Stimulated activated CD4-positive, alpha-beta T cell treated with anti-CD3 and anti-CD28 coated beads, Interleukin-1b, Interleukin-23, amount 100 ng/mL, for 24 hours (primary cell): ENCODE results near the gene RAB31.

Experiments
- DNase-seq, 4 experiments: peaks; one replicate each; pipeline ENCODE4 v3.0.0-alpha.2; 2020; ENCODE audit warnings: low read depth in 4 of 4, low spot score in 1 of 4

RAB31 gene

DNA sequence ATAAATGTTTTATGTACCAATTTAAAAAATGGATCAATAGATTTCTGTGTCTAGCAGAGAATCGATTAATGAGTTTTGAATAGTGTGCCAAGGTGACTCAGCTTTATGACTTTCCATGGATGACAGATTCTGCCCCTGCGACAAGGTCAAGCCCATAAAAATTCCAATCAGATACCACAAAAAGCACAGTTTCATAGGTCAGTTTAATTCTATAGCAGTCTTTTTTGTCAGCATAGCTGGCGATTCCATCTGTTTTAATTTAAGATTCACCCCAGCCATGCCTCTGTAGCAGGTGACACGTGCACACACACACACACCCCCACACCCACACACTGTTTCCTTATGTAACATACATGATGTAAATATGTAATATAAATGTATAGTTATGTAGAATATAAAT lies 28.9 kb downstream of the RAB31 start:
- no peak for DNase-seq

GRCh38 chr18:9737472-9738121 lies 29.5 kb downstream of the RAB31 start:
- DNase-seq, result no peak

DNA sequence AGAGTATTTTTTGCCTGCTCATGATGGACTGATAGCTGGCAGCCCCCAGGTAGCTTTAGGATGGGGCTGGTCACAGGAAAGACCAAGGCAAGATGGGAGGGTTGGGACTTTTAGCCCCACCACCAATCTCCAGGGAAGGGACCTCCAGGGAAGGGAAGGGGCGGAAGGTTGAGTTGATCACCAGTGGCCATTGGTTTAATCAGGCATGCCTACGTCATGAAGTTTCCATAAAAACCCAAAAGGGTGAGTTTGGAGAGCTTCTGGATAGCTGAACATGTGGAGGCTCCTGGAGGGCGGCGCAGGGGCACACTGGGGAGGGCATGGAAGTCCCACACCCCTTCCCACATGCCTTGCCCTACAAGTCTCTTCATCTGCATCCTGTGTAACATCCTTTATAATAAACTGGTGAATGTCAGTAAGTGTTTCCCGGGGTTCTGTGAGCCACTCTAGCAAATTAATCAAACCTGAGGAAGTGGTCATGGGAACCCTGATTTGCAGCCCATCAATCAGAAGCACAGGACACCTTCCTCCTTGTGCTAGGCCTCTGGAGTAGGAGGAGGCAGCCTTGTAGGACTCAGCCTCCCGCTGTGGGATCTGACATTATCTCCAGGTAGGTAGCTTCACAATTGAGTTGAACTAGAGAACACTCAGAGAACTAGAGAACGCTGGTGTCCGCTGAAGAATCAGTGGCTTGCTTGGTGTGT lies 30.3 kb downstream of the RAB31 start:
- DNase-seq, result no peak

- no peak for DNase-seq
Measured at GRCh38 chr18:9739516-9739915, 31.4 kb downstream of the RAB31 start.

GRCh38 chr18:9740071-9740470 lies 32.0 kb downstream of the RAB31 start:
- no peak for DNase-seq

- DNase-seq, result no peak
Measured at GRCh38 chr18:9741406-9741792, 33.3 kb downstream of the RAB31 start.

- DNase-seq, result no peak
Measured at GRCh38 chr18:9741793-9742523, 33.9 kb downstream of the RAB31 start.

DNA sequence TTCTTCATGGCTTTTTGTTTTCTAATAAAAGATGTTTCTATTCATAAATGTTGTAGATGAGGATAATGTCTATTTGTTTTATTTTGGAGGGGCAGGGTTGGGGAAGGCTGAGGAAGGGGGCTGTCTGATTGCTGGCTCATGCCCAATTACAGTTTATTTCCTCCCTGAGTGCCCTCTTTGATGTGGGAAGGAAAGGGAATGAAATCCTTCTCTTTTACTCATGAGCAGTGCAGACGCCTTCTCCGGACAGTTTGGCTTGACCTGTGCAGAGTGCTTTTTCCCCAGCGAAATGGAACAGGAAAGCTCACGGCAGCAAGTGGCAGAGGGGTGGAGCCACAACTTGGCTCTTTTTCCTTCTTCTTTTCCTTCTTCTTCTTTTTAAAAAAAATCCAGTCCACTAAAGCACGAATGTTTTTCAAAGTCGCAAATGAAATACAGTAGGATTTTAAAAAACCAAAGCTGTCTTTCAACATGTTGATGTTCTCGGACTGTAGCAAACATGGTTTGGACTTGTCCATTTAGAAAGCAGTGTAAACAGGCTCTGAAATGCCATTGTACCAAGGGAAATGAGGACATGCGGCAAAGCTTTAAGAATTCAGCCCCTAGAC lies 34.5 kb downstream of the RAB31 start:
- no peak for DNase-seq

DNA sequence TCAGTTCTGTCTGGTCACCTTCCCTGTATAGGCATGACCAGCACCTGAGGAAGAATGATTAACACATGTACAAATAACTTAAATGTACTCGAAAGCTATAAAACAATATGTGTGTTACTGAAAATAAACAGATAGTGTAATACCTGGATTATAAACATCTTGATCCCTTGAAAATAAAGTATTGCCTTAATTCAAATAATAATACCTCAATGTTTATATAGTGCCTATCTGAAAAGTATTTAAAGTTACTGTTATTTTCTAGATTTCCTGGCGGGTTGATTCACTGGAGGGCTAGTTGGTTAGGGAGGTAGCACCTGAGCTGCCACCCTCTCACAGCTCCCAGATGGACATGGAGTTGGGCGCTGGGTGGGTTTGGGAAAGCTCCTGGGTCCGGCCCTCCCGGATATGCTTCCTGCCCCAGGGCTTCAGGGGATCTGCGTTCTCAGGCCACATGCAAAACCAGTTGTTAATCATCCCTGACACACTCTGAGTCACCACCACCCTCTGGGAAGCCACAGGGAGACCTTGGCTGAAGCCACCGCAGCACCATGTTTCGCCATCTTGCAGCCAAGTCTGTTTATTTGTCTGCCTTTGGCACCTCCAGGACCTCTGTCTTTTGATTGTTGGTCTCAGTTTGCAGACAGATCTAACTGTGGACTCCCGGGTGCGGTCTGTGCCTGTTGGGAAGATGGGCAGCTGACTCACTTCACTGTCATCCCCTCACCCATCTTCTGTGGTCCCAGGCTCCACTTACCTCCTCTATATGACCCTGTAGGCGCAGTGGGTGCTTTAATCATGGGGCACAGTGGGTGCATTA lies 35.3 kb downstream of the RAB31 start:
- no peak for DNase-seq

DNA sequence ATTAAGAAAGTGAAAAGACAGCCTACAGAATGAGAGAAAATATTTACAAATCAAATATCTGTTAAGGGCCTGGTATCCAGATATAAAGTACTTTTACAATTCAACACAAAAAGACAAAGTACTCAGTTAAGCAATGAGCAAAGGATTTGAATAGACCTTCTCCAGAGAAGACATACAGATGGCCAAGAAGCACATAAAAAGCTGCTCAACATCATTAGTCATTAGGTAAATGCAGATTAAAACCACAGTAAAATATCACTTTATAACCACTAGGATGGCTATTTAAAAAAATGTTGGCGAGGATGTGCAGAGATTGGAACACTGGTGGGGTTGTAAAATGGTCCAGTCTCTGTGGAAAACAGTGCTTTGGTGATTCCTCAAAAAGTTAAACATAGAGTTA lies 38.9 kb downstream of the RAB31 start:
- DNase-seq, result no peak

DNA sequence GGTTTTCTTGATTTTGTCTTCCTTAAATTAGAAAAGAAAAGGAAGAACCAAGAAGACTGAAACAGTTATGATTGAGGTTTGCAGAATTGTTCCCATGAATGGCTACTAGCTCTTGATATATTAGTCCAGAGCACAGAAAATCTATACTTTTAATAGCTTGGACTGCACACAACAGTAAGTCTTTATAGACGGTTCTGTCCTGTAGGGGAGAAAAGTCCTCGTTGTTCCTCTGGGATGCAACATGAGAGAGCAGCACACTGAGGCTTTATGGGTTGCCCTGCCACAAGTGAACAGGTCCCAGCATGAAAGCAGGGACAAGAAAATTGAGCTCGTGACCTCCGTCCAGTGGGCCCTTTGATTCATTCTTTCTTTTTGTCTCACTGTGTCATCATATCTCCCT lies 41.5 kb downstream of the RAB31 start:
- no peak for DNase-seq

GRCh38 chr18:9750112-9750511 lies 42.0 kb downstream of the RAB31 start:
- DNase-seq, result no peak

DNA sequence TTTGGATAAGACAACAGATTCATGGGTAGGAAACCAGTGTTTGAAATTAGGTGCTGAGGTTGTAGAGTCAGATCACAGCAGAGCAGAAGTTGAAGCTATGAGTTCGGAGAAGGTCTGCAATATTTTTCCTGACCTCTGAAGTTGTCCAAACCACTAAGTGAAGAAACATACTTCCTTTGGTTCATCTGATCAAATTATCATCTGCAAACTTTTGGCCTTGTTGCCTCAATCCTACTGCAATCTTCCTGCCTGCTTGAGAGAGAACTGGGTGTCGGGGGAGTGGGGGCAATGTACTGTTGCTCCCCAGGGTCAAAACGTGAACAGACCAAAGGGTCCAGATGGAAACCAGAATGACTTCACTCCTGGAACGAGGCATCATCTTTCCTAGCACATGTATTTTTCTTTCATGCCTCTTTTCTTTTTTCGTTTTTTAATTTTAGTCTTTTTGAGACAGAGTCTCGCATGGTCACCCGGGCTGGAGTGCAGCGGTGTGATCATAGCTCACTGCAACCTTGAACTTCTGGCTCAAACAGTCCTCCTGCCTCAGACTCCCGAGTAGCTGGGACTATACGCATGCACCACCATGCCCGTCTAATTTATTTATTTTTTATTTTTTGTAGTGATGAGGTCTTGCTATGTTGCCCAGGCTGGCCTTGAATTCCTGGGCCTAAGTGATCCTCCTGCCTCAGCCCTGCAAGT lies 42.7 kb downstream of the RAB31 start:
- no peak for DNase-seq

GRCh38 chr18:9751371-9752031 lies 43.4 kb downstream of the RAB31 start:
- DNase-seq, result no peak

DNA sequence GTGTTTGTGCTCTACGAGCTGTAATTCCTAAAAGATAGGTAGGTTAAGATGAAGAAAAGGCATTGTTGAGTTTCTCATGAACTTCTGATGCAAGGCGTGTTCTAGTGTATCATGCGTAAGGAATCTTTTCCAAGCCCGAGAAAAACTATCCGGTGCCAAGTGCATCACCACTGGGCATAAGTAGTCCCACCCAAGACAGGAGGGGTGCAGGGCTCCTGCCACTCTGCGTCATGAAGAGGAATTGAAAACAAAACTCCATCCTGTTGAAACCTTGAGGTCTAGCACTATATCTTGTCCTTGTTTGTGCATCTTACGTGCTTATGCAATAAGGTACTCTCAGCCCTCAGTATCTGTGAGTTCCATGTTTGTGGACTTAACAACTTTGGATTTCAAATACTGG lies 45.7 kb downstream of the RAB31 start:
- DNase-seq, result no peak

DNA sequence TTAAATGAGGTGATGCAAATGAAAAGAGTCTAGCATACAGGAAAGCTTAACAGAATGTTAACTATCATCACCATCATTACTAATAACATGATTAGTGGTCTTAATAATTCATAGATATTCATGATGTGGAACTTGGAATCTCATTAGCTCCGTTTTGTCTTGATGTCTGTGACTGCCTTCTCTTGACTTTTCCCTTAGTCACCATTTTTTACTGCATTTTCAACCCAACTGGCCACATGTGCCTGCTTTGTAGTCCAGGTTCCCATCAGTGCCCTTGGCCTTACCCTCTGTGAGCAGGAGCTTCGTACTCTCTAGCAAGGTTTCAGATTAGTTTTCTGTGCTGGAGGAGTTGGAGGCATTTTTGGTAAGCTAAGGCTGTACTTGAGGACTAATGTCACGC lies 47.0 kb downstream of the RAB31 start:
- no peak for DNase-seq

DNA sequence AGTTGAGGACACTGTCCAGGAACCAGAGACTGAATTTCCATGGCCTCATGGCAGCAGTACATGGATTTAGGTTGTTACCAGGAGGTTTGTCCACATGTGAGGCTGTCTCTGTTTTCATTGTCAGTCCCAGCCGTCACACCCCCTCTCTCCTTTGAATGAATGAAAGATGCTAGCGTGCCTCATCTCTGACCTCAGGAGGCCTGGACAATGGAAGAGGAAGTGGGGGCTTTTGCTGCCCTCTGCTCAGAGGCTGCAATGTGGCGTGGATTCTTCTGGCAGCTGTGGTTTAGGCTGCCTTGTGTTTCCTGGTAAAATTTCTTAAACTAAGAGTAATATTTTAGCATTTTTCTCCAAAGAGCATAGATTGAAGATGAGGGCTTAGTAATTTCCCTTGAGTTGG lies 47.5 kb downstream of the RAB31 start:
- DNase-seq, result no peak

- no peak for DNase-seq
Measured at GRCh38 chr18:9756271-9756932, 48.3 kb downstream of the RAB31 start.

GRCh38 chr18:9756933-9757470 lies 48.9 kb downstream of the RAB31 start:
- DNase-seq, result no peak
